Femur (tissue), 1 donor: ENCODE results near the gene EEIG2.
"Not testable (repeated sequence)": the region's sequence is repeated elsewhere in the genome, so short reads cannot be mapped to it uniquely, and the experiment has no call there.

Source experiments
- DNase-seq: peaks from one replicate; pipeline ENCODE4 v3.0.0-alpha.2; 2017

EEIG2 gene

GRCh38 chr1:108559215-108560186, at the start of gene EEIG2:
TSS of gene EEIG2 (plus strand) at chr1:108560100. CDS start at chr1:108560429, 329 bp downstream.
- DNase-seq: peak; percentile 93

DNA sequence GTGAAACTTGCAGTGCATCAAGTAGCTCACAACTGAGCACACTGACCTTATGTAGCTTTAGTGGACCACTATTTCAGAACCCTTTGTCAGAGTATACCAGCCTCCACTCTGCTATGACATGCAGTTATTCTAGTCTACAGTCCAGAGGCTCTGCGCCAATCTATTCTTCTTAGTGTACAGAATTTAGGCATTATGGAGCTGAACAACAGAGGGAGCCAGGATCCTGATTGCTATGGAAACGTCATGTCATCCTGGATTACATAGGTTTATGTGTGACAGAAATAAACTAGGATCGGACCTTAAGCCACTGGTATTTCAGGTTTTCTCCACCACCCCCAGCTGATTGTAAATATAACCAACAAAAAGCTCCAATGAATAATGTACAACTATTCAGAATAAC, 48.1 kb upstream of the EEIG2 start:
- no peak for DNase-seq

DNA sequence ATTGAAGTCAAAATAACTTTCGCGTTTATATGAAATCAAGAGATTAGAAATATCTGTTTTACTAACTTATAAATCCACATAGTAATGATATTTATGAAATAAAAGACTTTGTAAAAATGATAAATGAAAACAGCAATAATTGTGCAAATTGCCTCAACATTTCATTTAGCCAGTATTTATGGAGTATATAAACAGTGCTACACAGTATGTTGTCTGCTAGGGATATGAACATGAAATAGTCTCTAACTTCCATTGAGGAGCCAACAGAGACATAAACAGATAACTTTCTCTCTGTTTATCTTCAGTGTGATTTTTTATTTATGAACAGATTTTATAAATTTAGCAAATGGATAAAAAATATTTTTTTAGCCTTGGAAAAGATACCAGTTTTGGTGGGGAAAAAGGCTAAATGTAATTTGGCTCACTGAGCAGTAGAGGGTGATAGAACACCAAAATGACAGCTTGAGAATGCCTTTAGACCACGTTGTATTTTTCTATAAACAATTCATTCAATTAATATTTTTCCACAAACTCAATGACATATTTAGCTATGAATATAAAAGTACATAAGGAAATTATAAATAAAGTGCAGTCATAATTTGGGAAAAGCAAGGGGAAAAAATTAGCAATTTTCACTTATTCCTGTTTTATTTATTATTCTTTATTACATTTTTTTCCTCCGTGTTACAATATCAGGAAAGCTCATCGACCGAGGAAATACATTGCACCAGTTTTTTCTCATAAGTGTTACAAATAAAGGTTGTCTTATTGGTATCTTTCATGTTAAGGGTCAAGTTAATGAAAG, 47.5 kb upstream of the EEIG2 start:
- DNase-seq: no peak

GRCh38 chr1:108513044-108513415, 46.9 kb upstream of the EEIG2 start:
- DNase-seq: no peak

GRCh38 chr1:108513914-108514313, 46.0 kb upstream of the EEIG2 start:
- DNase-seq: not testable (repeated sequence)

DNA sequence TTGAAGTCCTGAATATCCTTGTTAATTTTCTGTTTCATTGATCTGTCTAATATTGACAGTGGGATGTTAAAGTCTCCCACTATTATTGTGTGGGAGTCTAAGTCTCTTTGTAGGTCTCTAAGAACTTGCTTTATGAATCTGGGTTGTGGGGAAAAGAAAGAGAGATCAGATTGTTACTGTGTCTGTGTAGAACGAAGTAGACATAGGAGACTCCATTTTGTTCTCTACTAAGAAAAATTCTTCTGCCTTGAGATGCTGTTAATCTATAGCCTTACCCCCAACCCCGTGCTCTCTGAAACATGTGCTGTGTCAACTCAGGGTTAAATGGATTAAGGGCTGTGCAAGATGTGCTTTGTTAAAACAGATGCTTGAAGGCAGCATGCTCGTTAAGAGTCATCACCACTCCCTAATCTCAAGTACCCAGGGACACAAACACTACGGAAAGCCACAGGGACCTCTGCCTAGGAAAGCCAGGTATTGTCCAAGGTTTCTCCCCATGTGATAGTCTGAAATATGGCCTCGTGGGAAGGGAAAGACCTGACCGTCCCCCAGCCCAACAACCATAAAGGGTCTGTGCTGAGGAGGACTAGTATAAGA, 42.5 kb upstream of the EEIG2 start:
- DNase-seq: not testable (repeated sequence)

DNA sequence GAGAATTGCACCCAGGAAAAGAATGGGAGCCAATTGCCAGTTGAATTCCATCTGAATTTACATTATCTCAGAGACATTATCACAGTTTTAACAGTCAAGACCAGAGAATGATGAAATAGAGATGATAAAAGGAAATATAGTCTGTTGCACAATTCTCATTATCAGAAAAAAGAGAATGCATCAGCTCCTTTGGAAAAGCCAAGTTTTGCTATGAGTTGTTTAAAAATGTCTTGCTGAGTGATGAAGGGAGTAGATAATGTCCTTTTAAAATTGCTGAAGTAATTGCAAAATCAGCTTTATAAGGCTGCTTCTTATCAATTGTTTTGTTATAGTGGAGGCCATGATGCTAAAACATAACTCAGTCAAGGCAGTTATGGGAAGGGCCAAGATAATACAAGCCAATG, 37.9 kb upstream of the EEIG2 start:
- no peak for DNase-seq

DNA sequence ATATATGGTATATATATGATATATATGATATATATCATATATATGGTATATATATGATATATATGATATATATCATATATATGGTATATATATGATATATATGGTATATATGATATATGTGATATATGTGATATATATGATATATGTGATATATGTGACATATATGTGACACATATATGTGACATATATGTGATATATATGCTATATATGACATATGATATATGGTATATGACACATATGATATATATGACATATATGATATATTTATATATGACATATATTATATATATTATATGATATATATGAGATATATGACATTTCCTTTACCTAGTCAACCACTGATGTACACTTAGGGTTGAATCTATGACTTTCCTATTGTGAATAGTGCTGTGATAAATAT, 36.1 kb upstream of the EEIG2 start:
- no peak for DNase-seq

DNA sequence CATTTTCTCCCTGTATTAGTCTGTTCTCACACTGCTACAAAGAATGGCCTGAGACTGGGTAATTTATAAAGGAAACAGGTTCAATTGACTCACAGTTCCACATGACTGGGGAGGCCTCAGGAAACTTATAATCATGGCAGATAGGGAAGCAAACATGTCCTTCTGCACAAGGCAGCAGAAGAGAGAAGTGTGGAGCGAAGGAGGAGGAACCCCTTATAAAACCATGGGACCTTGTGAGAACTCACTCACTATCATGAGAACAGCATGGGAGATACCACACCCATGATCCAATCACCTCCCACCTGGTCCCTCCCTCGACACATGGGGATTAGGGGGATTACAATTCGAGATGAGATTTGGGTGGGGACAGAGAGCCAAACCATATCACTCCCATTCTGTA, 35.2 kb upstream of the EEIG2 start:
- DNase-seq: no peak

DNA sequence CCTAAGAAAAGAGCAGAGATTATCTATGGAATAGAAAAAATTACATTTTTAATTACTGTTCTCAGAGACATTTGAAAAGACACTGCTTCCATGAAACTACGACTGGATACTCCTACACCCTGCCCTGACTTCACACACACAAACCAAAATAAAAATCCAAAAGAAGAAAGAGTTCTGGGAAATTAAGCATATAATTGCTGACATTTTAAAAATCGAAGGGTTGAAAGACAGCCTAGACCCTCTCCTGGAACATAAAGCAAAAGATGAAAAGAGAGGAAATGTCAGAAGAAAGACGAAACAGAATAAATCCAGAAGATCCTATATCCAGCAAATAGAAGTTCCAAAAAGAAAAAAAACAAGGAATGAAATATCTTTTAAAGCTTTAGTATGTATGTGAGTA, 32.8 kb upstream of the EEIG2 start:
- no peak for DNase-seq

DNA sequence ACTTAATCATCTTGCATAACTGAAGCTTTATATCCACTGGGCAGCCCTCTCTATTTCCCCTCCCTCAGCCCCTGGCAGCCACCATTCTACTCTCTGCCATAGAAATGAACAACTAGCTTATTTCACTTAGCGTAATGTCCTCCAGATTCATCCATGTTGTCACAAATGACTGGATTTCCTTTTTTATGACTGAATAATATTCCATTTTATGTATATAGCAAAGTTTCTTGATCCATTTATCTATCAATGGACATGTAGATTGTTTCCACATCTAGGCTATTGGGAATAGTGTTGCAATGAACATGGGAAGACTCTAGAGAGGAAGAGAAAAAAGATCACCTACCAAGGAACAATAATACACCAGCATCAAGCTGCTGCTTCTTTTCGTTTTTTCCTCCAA, 32.1 kb upstream of the EEIG2 start:
- DNase-seq: no peak

GRCh38 chr1:108531444-108531843, 28.5 kb upstream of the EEIG2 start:
- DNase-seq: no peak

GRCh38 chr1:108532730-108533129, 27.2 kb upstream of the EEIG2 start:
- no peak for DNase-seq

DNA sequence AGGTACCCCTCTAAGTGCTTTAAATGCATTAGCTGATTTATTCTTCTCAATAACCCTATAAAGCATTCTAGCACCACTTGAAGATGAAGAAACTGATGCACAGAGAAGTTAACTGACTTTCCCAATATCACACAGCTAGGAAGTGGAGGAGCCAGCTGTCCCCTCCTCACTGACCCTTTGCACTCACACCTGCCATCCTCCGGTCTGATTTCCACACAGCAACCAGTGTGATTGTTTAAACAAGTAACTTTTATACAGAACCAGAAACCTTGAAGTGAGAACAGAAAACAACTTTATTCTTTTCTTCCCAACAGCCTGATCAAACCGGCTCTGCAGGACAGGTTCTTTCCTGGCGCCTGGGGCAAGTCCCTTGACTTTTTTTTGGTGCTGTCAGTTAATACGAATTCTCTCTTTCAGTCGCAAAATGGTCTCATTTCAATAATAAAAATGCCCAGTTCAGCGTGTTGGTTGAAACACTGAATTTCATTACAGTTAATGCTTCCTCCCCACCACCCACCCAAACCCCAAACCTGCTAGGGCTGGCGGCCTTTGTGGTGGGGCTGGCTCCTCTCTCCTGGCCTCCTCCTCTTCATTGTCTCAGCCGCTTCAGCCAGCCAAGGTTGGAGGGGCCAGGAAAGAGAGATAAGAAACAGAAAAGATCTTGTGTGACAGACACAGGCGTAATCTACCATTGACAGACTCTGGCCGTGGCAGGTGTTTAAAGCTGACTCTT, 26.4 kb upstream of the EEIG2 start:
- no peak for DNase-seq

DNA sequence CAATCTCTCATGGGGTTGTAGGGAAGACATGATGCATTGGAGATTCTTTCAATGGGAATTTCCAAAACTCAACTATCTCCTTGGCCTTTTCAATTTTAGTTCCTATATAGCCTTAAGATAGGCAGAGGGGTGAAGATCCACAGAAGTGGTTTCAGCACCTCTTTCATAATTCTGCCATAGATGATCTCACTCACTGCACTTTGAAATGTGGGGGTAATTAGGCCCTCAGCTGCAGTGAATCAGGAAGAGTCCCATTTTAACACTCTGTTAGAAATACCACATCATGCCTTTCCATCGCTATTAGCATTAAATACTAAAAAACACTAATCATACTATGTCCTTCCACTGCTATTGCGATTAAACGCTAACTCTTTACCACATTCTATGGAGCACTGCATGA, 25.1 kb upstream of the EEIG2 start:
- no peak for DNase-seq

- not testable (repeated sequence) for DNase-seq
These were observed 24.5 kb upstream of the EEIG2 start for GRCh38 chr1:108535315-108535897.

DNA sequence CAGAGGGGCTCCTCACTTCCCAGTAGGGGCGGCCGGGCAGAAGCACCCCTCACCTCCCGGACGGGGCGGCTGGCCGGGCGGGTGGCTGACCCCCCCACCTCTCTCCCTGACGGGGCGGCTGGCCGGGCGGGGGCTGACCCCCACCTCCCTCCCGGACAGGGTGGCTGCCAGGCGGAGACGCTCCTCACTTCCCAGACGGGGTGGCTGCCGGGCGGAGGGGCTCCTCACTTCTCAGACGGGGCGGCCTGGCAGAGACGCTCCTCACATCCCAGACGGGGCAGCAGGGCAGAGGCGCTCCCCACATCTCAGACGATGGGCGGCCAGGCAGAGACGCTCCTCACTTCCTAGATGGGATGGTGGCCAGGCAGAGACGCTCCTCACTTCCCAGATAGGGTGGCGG, 23.9 kb upstream of the EEIG2 start:
- not testable (repeated sequence) for DNase-seq

GRCh38 chr1:108536791-108537190, 23.1 kb upstream of the EEIG2 start:
- not testable (repeated sequence) for DNase-seq

DNA sequence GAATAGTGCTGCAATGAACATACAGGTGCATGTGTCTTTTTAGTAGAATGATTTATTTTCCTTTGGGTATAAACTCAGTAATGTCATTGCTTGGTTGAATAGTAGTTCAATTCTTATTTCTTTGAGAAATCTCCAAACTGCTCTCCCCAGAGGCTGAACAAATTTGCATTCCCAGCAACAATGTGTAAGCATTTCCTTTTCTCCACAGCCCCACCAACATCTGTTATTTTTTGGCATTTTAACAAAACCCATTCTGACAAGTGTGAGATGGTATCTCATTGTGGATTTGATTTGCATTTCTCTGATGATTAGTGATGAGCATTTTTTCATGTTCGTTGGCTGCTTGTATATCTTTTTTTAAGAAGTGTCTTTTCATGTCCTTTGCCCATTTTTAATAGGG, 21.9 kb upstream of the EEIG2 start:
- DNase-seq: no peak

DNA sequence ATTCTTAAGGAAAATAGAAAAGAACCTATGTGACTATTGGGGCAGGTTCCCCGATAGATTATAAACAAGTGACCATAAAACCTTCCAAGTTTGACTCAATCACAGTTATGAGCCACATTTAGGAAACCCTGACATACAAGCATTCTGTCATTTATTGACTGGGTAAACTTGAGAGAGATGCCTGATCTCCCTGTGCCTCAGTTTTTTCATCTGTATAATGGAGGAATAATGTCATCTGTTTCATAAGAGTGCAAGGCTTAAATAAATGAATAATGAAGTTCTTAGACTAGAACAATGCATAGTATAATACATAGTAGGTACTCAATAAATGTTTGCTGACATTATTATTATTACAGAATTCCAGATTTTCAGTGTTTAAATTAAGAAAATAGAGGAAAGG, 18.9 kb upstream of the EEIG2 start:
- DNase-seq: no peak

GRCh38 chr1:108541861-108542260, 18.0 kb upstream of the EEIG2 start:
- DNase-seq: no peak

DNA sequence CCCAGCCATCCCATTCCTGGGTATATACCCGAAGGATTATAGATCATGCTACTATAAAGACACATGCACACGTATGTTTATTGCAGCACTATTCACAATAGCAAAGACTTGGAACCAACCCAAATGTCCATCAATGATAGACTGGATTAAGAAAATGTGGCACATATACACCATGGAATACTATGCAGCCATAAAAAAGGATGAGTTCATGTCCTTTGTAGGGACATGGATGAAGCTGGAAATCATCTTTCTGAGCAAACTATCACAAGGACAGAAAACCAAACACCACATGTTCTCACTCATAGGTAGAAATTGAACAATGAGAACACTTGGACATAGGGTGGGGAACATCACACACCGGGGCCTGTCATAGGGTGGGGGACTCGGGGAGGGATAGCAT, 12.4 kb upstream of the EEIG2 start:
- not testable (repeated sequence) for DNase-seq
